ENCODE measurements around the gene OR52E8.
A peak's percentile ranks its signal among the peaks of the same experiment; 100 is the strongest.

OR52E8 gene

GRCh38 chr11:5831196-5831829 lies 26.2 kb downstream of the OR52E8 start:
- no peaks in the 10 kb centered on the region for H3K4me1 Mint-ChIP-seq (ENCODE audit: low read depth)
- H3K27me3 Mint-ChIP-seq: peaks cover 9% of the 10 kb centered on the region
- no peaks in the 10 kb centered on the region for H3K9me3 Mint-ChIP-seq
- no peaks in the 10 kb centered on the region for H3K36me3 Mint-ChIP-seq (ENCODE audit: low read depth)
- no peak overlapping the region for H3K27ac Mint-ChIP-seq
- no peak overlapping the region for H3K4me3 Mint-ChIP-seq

- H3K27ac Mint-ChIP-seq: no peak overlapping the region
Measured at GRCh38 chr11:5818245-5818886, 39.1 kb downstream of the OR52E8 start.

DNA sequence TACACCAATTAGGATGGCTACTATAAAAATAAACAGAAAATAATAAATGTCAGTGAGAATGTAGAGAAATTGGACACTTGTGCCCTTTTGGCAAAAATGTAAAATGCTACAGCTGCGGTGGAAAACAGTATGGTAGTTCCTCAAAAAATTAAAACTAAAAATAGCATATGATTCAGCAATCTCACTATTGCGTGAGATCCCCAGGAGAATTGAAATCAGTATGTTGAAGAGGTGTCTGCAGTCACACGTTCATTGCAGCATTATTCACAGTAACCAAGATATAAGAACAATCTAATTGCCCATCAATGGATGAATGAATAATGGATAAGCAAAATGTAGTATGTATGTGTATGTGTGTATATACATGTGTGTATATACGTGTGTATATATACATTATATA lies 42.0 kb downstream of the OR52E8 start:
- peaks cover under 1% of the 10 kb centered on the region for H3K27me3 Mint-ChIP-seq
- no peak overlapping the region for H3K27ac Mint-ChIP-seq

More at GRCh38 chr11:5818245-5818886, 39.1 kb downstream of the OR52E8 start:
- H3K36me3 Mint-ChIP-seq (ENCODE audit: low read depth): no peaks in the 10 kb centered on the region
- no peaks in the 10 kb centered on the region for H3K9me3 Mint-ChIP-seq
- peak overlapping the region; percentile 42 for H3K4me3 Mint-ChIP-seq
- peaks cover 21% of the 10 kb centered on the region for H3K4me1 Mint-ChIP-seq (ENCODE audit: low read depth)
- H3K27me3 Mint-ChIP-seq: no peaks in the 10 kb centered on the region

GRCh38 chr11:5809905-5810795 lies 47.3 kb downstream of the OR52E8 start:
- Mint-ChIP-seq H3K4me3 (no peak overlapping the region), H3K27me3 (peaks cover 18% of the 10 kb centered on the region), H3K36me3 (ENCODE audit: low read depth) (no peaks in the 10 kb centered on the region), H3K9me3 (no peaks in the 10 kb centered on the region), H3K27ac (no peak overlapping the region), H3K4me1 (ENCODE audit: low read depth) (peaks cover 13% of the 10 kb centered on the region)

More for the DNA sequence above, 42.0 kb downstream of the OR52E8 start:
- no peaks in the 10 kb centered on the region for H3K9me3 Mint-ChIP-seq
- peaks cover 21% of the 10 kb centered on the region for H3K4me1 Mint-ChIP-seq (ENCODE audit: low read depth)
- no peaks in the 10 kb centered on the region for H3K36me3 Mint-ChIP-seq (ENCODE audit: low read depth)
- H3K4me3 Mint-ChIP-seq: no peak overlapping the region

DNA sequence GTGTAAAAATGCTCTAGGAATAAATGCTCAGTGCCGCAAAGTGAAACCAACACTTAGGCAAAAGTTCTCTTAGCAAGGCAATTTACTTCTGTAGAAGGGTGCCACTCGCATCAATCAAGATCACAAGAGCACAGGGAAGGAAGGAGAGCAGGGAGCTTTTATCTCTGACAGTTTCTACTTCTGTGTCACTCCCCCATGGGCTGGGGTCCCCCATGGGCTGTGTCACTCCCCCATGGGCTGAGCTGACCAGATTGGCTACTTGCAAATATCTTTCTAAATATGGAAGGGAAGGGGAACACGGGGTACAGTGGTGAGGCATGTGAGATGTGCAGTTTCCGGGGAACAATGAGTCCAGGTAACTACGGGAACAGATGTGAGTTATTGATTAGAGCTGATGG lies 48.4 kb downstream of the OR52E8 start:
- Mint-ChIP-seq H3K4me3 (peak overlapping the region; percentile 86), H3K9me3 (no peaks in the 10 kb centered on the region), H3K36me3 (ENCODE audit: low read depth) (no peaks in the 10 kb centered on the region), H3K4me1 (ENCODE audit: low read depth) (peaks cover 6% of the 10 kb centered on the region), H3K27me3 (peaks cover 22% of the 10 kb centered on the region), H3K27ac (peak overlapping the region; percentile 9)

GRCh38 chr11:5808500-5809121 lies 48.9 kb downstream of the OR52E8 start, which contains the start of gene OR52N2:
Gene OR52N2 (plus strand): TSS chr11:5808924. CDS start chr11:5820336, 11,412 bp downstream.
- Mint-ChIP-seq H3K27ac (peak within 1 kb of the TSS; percentile 27), H3K4me1 (ENCODE audit: low read depth) (peaks cover 6% of the 10 kb centered on the region), H3K27me3 (peaks cover 23% of the 10 kb centered on the region), H3K36me3 (ENCODE audit: low read depth) (no peaks in the 10 kb centered on the region), H3K4me3 (peak within 1 kb of the TSS; percentile 86), H3K9me3 (no peaks in the 10 kb centered on the region)

GRCh38 chr11:5807580-5807979 lies 49.9 kb downstream of the OR52E8 start:
- peaks cover 5% of the 10 kb centered on the region for H3K36me3 Mint-ChIP-seq (ENCODE audit: low read depth)
- peaks cover 31% of the 10 kb centered on the region for H3K27me3 Mint-ChIP-seq
- H3K4me3 Mint-ChIP-seq: no peak overlapping the region
- no peak overlapping the region for H3K27ac Mint-ChIP-seq
- peaks cover 6% of the 10 kb centered on the region for H3K4me1 Mint-ChIP-seq (ENCODE audit: low read depth)
- H3K9me3 Mint-ChIP-seq: peaks cover 6% of the 10 kb centered on the region
